Panc1 (cell line): Measurements from ENCODE around the gene COTL1. TPM values are rescaled to one million over a fixed set of nuclear protein-coding genes. Genes with fewer than 3 reads are reported as not detected.

Experiments used
- ATAC-seq: fragments of 200-7000 bp; cut with Tn5 transposase; 2 replicates; pipeline ENCODE4 v1.9.1; 2020; ENCODE audit warnings: mild to moderate bottlenecking, moderate library complexity
- BruUV-seq: library from RNA; stranded (reverse); fragments of 400-500 nt; replicated peaks from 2 replicates; lab custom pipeline; 2021; lab: Mats Ljungman, UMichigan
- CTCF ChIA-PET: fragments of 300-600 bp; sonication (Branson Sonifier 250); formaldehyde crosslinking; loops from one replicate; lab custom pipeline; 2022; ENCODE audit warnings: antibody characterized with exemption; lab: Charles Lee
- POLR2A ChIA-PET: fragments of 300-600 bp; sonication (Branson Sonifier 250); formaldehyde crosslinking; loops from one replicate; lab custom pipeline; 2022; ENCODE audit warnings: antibody characterized with exemption; lab: Charles Lee
- DNase-seq: peaks from one replicate; pipeline ENCODE4 v3.0.0-alpha.2; 2010; ENCODE audit warnings: low read depth, low spot score
- H3K27ac ChIP-seq: 2 replicates; pipeline ENCODE4 v1.5.1; 2011; ENCODE audit warnings: mild to moderate bottlenecking, low read length, inconsistent platforms
- H3K27me3 ChIP-seq: fragments of 200-500 bp; sonication (Bioruptor generic); 2 replicates; pipeline ENCODE4 v1.6.0; 2014; ENCODE audit warnings: low read length, inconsistent platforms; ENCODE audit not compliant: control insufficient read depth, insufficient read depth
- H3K36me3 ChIP-seq: fragments of 200-500 bp; sonication (Bioruptor generic); 2 replicates; pipeline ENCODE4 v1.5.1; 2014; ENCODE audit warnings: inconsistent platforms, mild to moderate bottlenecking, low read length, moderate library complexity; ENCODE audit not compliant: control insufficient read depth, insufficient read depth
- H3K4me1 ChIP-seq: 2 replicates; pipeline ENCODE4 v1.5.1; 2011; ENCODE audit warnings: inconsistent platforms, mild to moderate bottlenecking, low read length, moderate library complexity; ENCODE audit not compliant: control insufficient read depth, insufficient read depth
- H3K4me3 ChIP-seq, 2 experiments: 2 replicates each; pipeline ENCODE4 v1.5.1; 2011 to 2012; ENCODE audit warnings: low read depth in 2 of 2, low read length in 2 of 2, mild to moderate bottlenecking in 2 of 2, inconsistent platforms in 1 of 2, moderate library complexity in 1 of 2
- H3K9me3 ChIP-seq: fragments of 200-500 bp; sonication (Bioruptor generic); 2 replicates; pipeline ENCODE4 v1.5.1; 2014; ENCODE audit warnings: low read depth, mild to moderate bottlenecking, inconsistent platforms, low read length, moderate library complexity; ENCODE audit not compliant: control insufficient read depth, insufficient read depth
- POLR2AphosphoS5 ChIP-seq: IDR thresholded peaks from 2 replicates; pipeline ENCODE4 v1.6.1; 2012; ENCODE audit warnings: mild to moderate bottlenecking, low read depth, low read length, moderate library complexity
- SIN3A ChIP-seq: IDR thresholded peaks from 2 replicates; pipeline ENCODE4 v1.6.1; 2012; ENCODE audit warnings: low read depth, mild to moderate bottlenecking, low read length, moderate library complexity, borderline replicate concordance; ENCODE audit not compliant: insufficient read depth
- TCF7L2 ChIP-seq: IDR thresholded peaks from 2 replicates; pipeline ENCODE4 v1.6.1; 2011; ENCODE audit warnings: mild to moderate bottlenecking, low read depth, low read length, inconsistent platforms
- in situ Hi-C: cut with HindIII; loops from 2 replicates; pipeline ENCODE4 v1.10.0; 2016; ENCODE audit warnings: low sequenced_read_pairs, low pct_unique_long_range_greater_than_20kb
- intact Hi-C: fragments of 100-400 bp; cut with micrococcal nuclease; formaldehyde crosslinking; loops from one replicate; pipeline ENCODE4 v1.10.0; 2022; ENCODE audit not compliant: unreplicated experiment
- total RNA-seq: library from RNA; stranded (reverse); gene quantifications from one replicate; pipeline ENCODE4 v1.2.1, GENCODE V29; 2021; ENCODE audit not compliant: unreplicated experiment
- TF ChIP-seq, protein P1 (sequence below), 2 experiments: IDR thresholded peaks; 2 replicates each; pipeline ENCODE4 v1.6.1; 2011 to 2012; ENCODE audit warnings: low read depth in 2 of 2, control low read depth in 1 of 2, low read length in 1 of 2, mild to moderate bottlenecking in 1 of 2, moderate library complexity in 1 of 2; ENCODE audit not compliant: insufficient read depth in 1 of 2
- TF ChIP-seq, protein P2 (sequence below): fragments of 450-650 bp; IDR thresholded peaks from 2 replicates; pipeline ENCODE4 v1.5.1; 2017; ENCODE audit warnings: mild to moderate bottlenecking

Gene COTL1
- total RNA-seq, 1 experiment from 2014 or later, result 302 TPM

GRCh38 chr16:84555418-84556196 lies 62.3 kb downstream of the COTL1 start:
- BruUV-seq, result no TSS peak
- no peak for DNase-seq
- POLR2A ChIA-PET, result no interaction called here
- Histone ChIP-seq H3K4me1 (no peaks in the 10 kb centered on the region), H3K4me3 (no peak overlapping the region), H3K27ac (no peak overlapping the region), H3K9me3 (no peaks in the 10 kb centered on the region), H3K36me3 (no peaks in the 10 kb centered on the region), H3K27me3 (no peaks in the 10 kb centered on the region)
- intact Hi-C loops, result no loop called here
- in situ Hi-C loops, result no loop called here
- CTCF ChIA-PET, result no interaction called here
- no peak for ATAC-seq
- TF ChIP-seq, protein P1, sequence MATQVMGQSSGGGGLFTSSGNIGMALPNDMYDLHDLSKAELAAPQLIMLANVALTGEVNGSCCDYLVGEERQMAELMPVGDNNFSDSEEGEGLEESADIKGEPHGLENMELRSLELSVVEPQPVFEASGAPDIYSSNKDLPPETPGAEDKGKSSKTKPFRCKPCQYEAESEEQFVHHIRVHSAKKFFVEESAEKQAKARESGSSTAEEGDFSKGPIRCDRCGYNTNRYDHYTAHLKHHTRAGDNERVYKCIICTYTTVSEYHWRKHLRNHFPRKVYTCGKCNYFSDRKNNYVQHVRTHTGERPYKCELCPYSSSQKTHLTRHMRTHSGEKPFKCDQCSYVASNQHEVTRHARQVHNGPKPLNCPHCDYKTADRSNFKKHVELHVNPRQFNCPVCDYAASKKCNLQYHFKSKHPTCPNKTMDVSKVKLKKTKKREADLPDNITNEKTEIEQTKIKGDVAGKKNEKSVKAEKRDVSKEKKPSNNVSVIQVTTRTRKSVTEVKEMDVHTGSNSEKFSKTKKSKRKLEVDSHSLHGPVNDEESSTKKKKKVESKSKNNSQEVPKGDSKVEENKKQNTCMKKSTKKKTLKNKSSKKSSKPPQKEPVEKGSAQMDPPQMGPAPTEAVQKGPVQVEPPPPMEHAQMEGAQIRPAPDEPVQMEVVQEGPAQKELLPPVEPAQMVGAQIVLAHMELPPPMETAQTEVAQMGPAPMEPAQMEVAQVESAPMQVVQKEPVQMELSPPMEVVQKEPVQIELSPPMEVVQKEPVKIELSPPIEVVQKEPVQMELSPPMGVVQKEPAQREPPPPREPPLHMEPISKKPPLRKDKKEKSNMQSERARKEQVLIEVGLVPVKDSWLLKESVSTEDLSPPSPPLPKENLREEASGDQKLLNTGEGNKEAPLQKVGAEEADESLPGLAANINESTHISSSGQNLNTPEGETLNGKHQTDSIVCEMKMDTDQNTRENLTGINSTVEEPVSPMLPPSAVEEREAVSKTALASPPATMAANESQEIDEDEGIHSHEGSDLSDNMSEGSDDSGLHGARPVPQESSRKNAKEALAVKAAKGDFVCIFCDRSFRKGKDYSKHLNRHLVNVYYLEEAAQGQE (IDR thresholded peaks at IDR 0.05; ENCODE audit: insufficient read depth in 1 of 2, low read depth in 2 of 2, low read length in 1 of 2), result no peak
- TF ChIP-seq TCF7L2, result no peak
- TF ChIP-seq, protein P2, sequence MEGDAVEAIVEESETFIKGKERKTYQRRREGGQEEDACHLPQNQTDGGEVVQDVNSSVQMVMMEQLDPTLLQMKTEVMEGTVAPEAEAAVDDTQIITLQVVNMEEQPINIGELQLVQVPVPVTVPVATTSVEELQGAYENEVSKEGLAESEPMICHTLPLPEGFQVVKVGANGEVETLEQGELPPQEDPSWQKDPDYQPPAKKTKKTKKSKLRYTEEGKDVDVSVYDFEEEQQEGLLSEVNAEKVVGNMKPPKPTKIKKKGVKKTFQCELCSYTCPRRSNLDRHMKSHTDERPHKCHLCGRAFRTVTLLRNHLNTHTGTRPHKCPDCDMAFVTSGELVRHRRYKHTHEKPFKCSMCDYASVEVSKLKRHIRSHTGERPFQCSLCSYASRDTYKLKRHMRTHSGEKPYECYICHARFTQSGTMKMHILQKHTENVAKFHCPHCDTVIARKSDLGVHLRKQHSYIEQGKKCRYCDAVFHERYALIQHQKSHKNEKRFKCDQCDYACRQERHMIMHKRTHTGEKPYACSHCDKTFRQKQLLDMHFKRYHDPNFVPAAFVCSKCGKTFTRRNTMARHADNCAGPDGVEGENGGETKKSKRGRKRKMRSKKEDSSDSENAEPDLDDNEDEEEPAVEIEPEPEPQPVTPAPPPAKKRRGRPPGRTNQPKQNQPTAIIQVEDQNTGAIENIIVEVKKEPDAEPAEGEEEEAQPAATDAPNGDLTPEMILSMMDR, result no peak
- TF ChIP-seq POLR2AphosphoS5, result no peak
- TF ChIP-seq SIN3A, result no peak

DNA sequence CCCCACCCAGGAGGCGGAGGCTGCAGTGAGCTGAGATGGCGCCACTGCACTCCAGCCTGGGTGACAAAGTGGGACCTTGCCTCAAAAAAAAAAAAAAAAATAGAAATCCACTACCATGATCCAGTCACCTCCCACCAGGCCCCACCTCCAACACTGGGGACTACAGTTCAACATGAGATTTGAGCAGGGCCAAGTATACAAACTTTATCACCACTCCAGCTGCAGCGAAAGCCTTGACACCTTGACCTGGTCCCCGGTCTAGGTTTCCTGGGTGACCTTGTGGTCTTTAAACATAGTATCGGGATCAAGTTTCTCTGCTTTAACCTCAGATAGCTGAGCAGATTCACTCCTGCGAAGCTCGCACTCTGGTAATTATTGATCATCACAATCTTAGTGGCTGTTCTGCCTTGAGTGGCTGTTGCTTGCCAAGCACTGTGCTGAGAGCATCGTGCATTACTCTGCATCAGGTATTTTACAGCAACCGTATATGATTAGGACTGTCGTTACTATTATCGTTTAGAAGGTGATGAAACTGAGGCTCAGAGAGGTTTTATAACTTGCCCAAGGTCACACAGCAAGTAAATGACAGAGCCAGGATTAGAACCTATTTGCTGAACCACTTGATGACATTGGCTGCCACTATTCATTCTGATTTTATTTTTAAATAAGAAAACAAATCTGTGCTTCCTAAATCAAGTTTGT lies 63.1 kb downstream of the COTL1 start:
- Histone ChIP-seq H3K27me3 (no peaks in the 10 kb centered on the region), H3K4me1 (no peaks in the 10 kb centered on the region), H3K9me3 (no peaks in the 10 kb centered on the region), H3K36me3 (no peaks in the 10 kb centered on the region), H3K27ac (no peak overlapping the region), H3K4me3 (no peak overlapping the region)
- DNase-seq, result no peak
- in situ Hi-C loops (no loop called here), intact Hi-C loops (no loop called here)
- TF ChIP-seq, protein P1 (IDR thresholded peaks at IDR 0.05; ENCODE audit: insufficient read depth in 1 of 2, low read depth in 2 of 2, low read length in 1 of 2), result no peak
- TF ChIP-seq TCF7L2, result no peak
- TF ChIP-seq SIN3A, result no peak
- CTCF ChIA-PET, result no interaction called here
- no TSS peak for BruUV-seq
- POLR2A ChIA-PET, result no interaction called here
- no peak for ATAC-seq
